Esophagus squamous epithelium (tissue), 4 donors: ENCODE measurements around the gene ADD3.

ENCODE experiments used
- POLR2A ChIP-seq, 4 donors: fragments of 450-650 bp; IDR thresholded peaks; one replicate each; pipeline ENCODE4 v1.6.1; 2017; ENCODE audit warnings: antibody characterized with exemption in 4 of 4, mild to moderate bottlenecking in 4 of 4, moderate library complexity in 3 of 4
- TF ChIP-seq, protein P1 (sequence below), 6 experiments: fragments of 450-650 bp in 4 of 6; fragments of 200-600 bp in 2 of 6; sonication (generic) in 2 of 6; IDR thresholded peaks; one replicate each; pipeline ENCODE4 v1.5.1; 2016 to 2019; ENCODE audit warnings: antibody characterized with exemption in 6 of 6, mild to moderate bottlenecking in 4 of 6, moderate library complexity in 4 of 6

GRCh38 chr10:109966961-109967738, 40.6 kb upstream of the ADD3 start:
- no peak for TF ChIP-seq POLR2A (IDR thresholded peaks at IDR 0.05)
- TF ChIP-seq, protein P1, sequence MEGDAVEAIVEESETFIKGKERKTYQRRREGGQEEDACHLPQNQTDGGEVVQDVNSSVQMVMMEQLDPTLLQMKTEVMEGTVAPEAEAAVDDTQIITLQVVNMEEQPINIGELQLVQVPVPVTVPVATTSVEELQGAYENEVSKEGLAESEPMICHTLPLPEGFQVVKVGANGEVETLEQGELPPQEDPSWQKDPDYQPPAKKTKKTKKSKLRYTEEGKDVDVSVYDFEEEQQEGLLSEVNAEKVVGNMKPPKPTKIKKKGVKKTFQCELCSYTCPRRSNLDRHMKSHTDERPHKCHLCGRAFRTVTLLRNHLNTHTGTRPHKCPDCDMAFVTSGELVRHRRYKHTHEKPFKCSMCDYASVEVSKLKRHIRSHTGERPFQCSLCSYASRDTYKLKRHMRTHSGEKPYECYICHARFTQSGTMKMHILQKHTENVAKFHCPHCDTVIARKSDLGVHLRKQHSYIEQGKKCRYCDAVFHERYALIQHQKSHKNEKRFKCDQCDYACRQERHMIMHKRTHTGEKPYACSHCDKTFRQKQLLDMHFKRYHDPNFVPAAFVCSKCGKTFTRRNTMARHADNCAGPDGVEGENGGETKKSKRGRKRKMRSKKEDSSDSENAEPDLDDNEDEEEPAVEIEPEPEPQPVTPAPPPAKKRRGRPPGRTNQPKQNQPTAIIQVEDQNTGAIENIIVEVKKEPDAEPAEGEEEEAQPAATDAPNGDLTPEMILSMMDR (IDR thresholded peaks at IDR 0.05) = no peak
